H9 (cell line): Measurements from ENCODE around the gene TXNL4A. TPM values are rescaled to one million over a fixed set of nuclear protein-coding genes. Genes with fewer than 3 reads are reported as not detected.
A peak's percentile ranks its signal among the peaks of the same experiment; 100 is the strongest.

Experiments used
- DNase-seq: peaks from one replicate; pipeline ENCODE4 v3.0.0-alpha.2; 2017
- H2AFZ ChIP-seq: one replicate; pipeline ENCODE4 v1.6.1; 2013; ENCODE audit warnings: mild to moderate bottlenecking, low read length, control low read depth, moderate library complexity
- H2AK5ac ChIP-seq: 2 replicates; pipeline ENCODE4 v1.6.1; 2013; ENCODE audit warnings: low read length, control low read depth, mixed read lengths; ENCODE audit not compliant: insufficient read length
- H2BK120ac ChIP-seq: one replicate; pipeline ENCODE4 v1.6.1; 2013; ENCODE audit warnings: low read depth, mild to moderate bottlenecking, low read length, control low read depth, inconsistent platforms; ENCODE audit not compliant: poor library complexity, severe bottlenecking
- H2BK12ac ChIP-seq: 2 replicates; pipeline ENCODE4 v1.6.1; 2013; ENCODE audit warnings: low read length, control low read depth, mixed read lengths, low read depth; ENCODE audit not compliant: insufficient read length
- H2BK15ac ChIP-seq: 2 replicates; pipeline ENCODE4 v1.6.1; 2013; ENCODE audit warnings: low read depth, low read length, control low read depth
- H2BK20ac ChIP-seq: one replicate; pipeline ENCODE4 v1.6.1; 2013; ENCODE audit warnings: low read depth, mild to moderate bottlenecking, low read length, control low read depth, inconsistent platforms; ENCODE audit not compliant: poor library complexity, severe bottlenecking
- H2BK5ac ChIP-seq: 2 replicates; pipeline ENCODE4 v1.6.1; 2013; ENCODE audit warnings: low read length, control low read depth, mixed read lengths; ENCODE audit not compliant: insufficient read length
- H3K14ac ChIP-seq: 2 replicates; pipeline ENCODE4 v1.6.1; 2013; ENCODE audit warnings: low read length, control low read depth; ENCODE audit not compliant: insufficient read depth
- H3K18ac ChIP-seq: 2 replicates; pipeline ENCODE4 v1.6.1; 2013; ENCODE audit warnings: low read depth, mild to moderate bottlenecking, mixed read lengths, low read length, control low read depth; ENCODE audit not compliant: insufficient read length
- H3K23ac ChIP-seq: 2 replicates; pipeline ENCODE4 v1.6.1; 2013; ENCODE audit warnings: low read length, control low read depth, mixed read lengths, low read depth; ENCODE audit not compliant: insufficient read length
- H3K23me2 ChIP-seq: 2 replicates; pipeline ENCODE4 v1.6.1; 2013; ENCODE audit warnings: low read depth, mild to moderate bottlenecking, mixed read lengths, low read length, control low read depth; ENCODE audit not compliant: insufficient read length, poor library complexity, severe bottlenecking
- H3K27ac ChIP-seq: 2 replicates; pipeline ENCODE4 v1.5.1; 2013; ENCODE audit warnings: low read length, control low read depth, mixed read lengths, low read depth; ENCODE audit not compliant: insufficient read length
- H3K27me3 ChIP-seq: 2 replicates; pipeline ENCODE4 v1.6.1; 2013; ENCODE audit warnings: low read length, control low read depth, inconsistent platforms; ENCODE audit not compliant: insufficient read depth
- H3K4ac ChIP-seq: 2 replicates; pipeline ENCODE4 v1.6.1; 2013; ENCODE audit warnings: low read depth, mild to moderate bottlenecking, control low read depth, inconsistent platforms, low read length, moderate library complexity
- H3K4me1 ChIP-seq: 2 replicates; pipeline ENCODE4 v1.6.1; 2013; ENCODE audit warnings: low read length, control low read depth, inconsistent platforms; ENCODE audit not compliant: insufficient read depth
- H3K4me2 ChIP-seq: 2 replicates; pipeline ENCODE4 v1.6.1; 2013; ENCODE audit warnings: low read length, control low read depth, mixed read lengths; ENCODE audit not compliant: insufficient read length, insufficient read depth
- H3K56ac ChIP-seq: 2 replicates; pipeline ENCODE4 v1.6.1; 2013; ENCODE audit warnings: low read depth, mild to moderate bottlenecking, mixed read lengths, low read length, control low read depth; ENCODE audit not compliant: insufficient read length
- H3K79me1 ChIP-seq: 2 replicates; pipeline ENCODE4 v1.6.1; 2013; ENCODE audit warnings: low read depth, mild to moderate bottlenecking, moderate library complexity, low read length, control low read depth, inconsistent platforms; ENCODE audit not compliant: insufficient read depth, poor library complexity, severe bottlenecking
- H3K79me2 ChIP-seq: 2 replicates; pipeline ENCODE4 v1.6.1; 2013; ENCODE audit warnings: low read length, control low read depth, inconsistent platforms; ENCODE audit not compliant: insufficient read depth
- H3K9ac ChIP-seq: 2 replicates; pipeline ENCODE4 v1.6.1; 2013; ENCODE audit warnings: low read length, control low read depth, mixed read lengths; ENCODE audit not compliant: insufficient read length; ENCODE audit errors: extremely low read depth
- H3K9me3 ChIP-seq: one replicate; pipeline ENCODE4 v1.6.1; 2013; ENCODE audit warnings: low read depth, low read length, inconsistent platforms; ENCODE audit not compliant: control insufficient read depth
- H3T11ph ChIP-seq: one replicate; pipeline ENCODE4 v1.6.1; 2013; ENCODE audit warnings: mild to moderate bottlenecking, low read length, control low read depth, inconsistent platforms
- H4K20me1 ChIP-seq: one replicate; pipeline ENCODE4 v1.6.1; 2013; ENCODE audit not compliant: control insufficient read depth, insufficient read length, insufficient read depth
- H4K5ac ChIP-seq: 2 replicates; pipeline ENCODE4 v1.6.1; 2013; ENCODE audit warnings: low read depth, mild to moderate bottlenecking, mixed read lengths, low read length, control low read depth; ENCODE audit not compliant: insufficient read length
- H4K8ac ChIP-seq: replicated peaks from 2 replicates; pipeline ENCODE4 v1.6.1; 2013; ENCODE audit warnings: low read length, control low read depth, mixed read lengths, low read depth; ENCODE audit not compliant: insufficient read length
- H4K91ac ChIP-seq: 2 replicates; pipeline ENCODE4 v1.6.1; 2013; ENCODE audit warnings: low read depth, mild to moderate bottlenecking, moderate library complexity, mixed read lengths, low read length, control low read depth; ENCODE audit not compliant: insufficient read length
- H3K27ac Mint-ChIP-seq, 3 experiments: 2 replicates in 2 of 3; 3 replicates in 1 of 3; pipeline ENCODE4 v1.8.0; 2020 to 2021; ENCODE audit warnings: mixed read lengths in 3 of 3, mild to moderate bottlenecking in 1 of 3, moderate library complexity in 1 of 3
- H3K27me3 Mint-ChIP-seq: 2 replicates; pipeline ENCODE4 v1.8.0; 2021; ENCODE audit warnings: low read depth, mild to moderate bottlenecking, moderate library complexity, mixed read lengths
- H3K36me3 Mint-ChIP-seq, 3 experiments: 2 replicates in 2 of 3; 3 replicates in 1 of 3; pipeline ENCODE4 v1.8.0; 2020 to 2021; ENCODE audit warnings: low read depth in 3 of 3, mixed read lengths in 3 of 3; ENCODE audit not compliant: insufficient read depth in 1 of 3
- H3K4me1 Mint-ChIP-seq, 2 experiments: 2 replicates each; pipeline ENCODE4 v1.8.0; 2020; ENCODE audit warnings: mixed read lengths in 2 of 2
- H3K4me3 Mint-ChIP-seq, 2 experiments: 2 replicates in 1 of 2; 3 replicates in 1 of 2; pipeline ENCODE4 v1.8.0; 2020 to 2021; ENCODE audit warnings: mild to moderate bottlenecking in 2 of 2, mixed read lengths in 2 of 2, moderate library complexity in 1 of 2
- H3K9me3 Mint-ChIP-seq, 2 experiments: 2 replicates in 1 of 2; 3 replicates in 1 of 2; pipeline ENCODE4 v1.8.0; 2020; ENCODE audit warnings: mild to moderate bottlenecking in 2 of 2, mixed read lengths in 2 of 2, moderate library complexity in 1 of 2
- CTCF ChIP-seq: fragments of 200-600 bp; sonication (generic); conservative IDR thresholded peaks from 3 replicates; pipeline ENCODE4 v1.8.0; 2021; ENCODE audit warnings: antibody characterized with exemption, mild to moderate bottlenecking
- WGBS: extraction: QIAGEN DNeasy Blood & Tissue Kit; methylation state at CpG from one replicate; pipeline ENCODE4 v1.1.7; 2013; ENCODE audit warnings: missing lambda C conversion rate, low lambda C conversion rate, mixed read lengths; ENCODE audit not compliant: insufficient read length; ENCODE audit errors: extremely low coverage; 5-methylcytosine and 5-hydroxymethylcytosine counted together
- total RNA-seq: library from RNA; stranded (reverse); gene quantifications from 2 replicates; pipeline ENCODE4 v1.2.1, GENCODE V29; 2021

Gene TXNL4A
- total RNA-seq, 1 experiment from 2014 or later: 163 TPM

- Histone ChIP-seq H3K4me1 (no peaks in the 10 kb centered on the region), H2AK5ac (no peak overlapping the region), H4K20me1 (peaks cover 2% of the 10 kb centered on the region), H3K14ac (no peak overlapping the region), H3K9me3 (no peaks in the 10 kb centered on the region), H3K27me3 (no peaks in the 10 kb centered on the region), H3K79me2 (no peaks in the 10 kb centered on the region), H2BK20ac (no peak overlapping the region), H2BK5ac (no peak overlapping the region), H3K79me1 (no peaks in the 10 kb centered on the region), H4K8ac (no peak overlapping the region), H3K9ac (no peak overlapping the region), H3K23ac (no peak overlapping the region), H3K27ac (no peak overlapping the region), H3K56ac (no peak overlapping the region), H2BK15ac (no peak overlapping the region), H2BK120ac (no peak overlapping the region), H3K23me2 (no peaks in the 10 kb centered on the region), H4K91ac (no peak overlapping the region), H3K4ac (no peak overlapping the region), H2AFZ (no peak overlapping the region), H3T11ph (no peak overlapping the region), H2BK12ac (no peak overlapping the region), H4K5ac (no peak overlapping the region), H3K18ac (no peak overlapping the region), H3K4me2 (no peak overlapping the region)
- no CpG with 5 or more reads among the region's 17 CpGs for WGBS
- no peak overlapping the region for H3K4me3 Mint-ChIP-seq
- DNase-seq: peak; percentile 14
- H3K36me3 Mint-ChIP-seq: peaks cover 0 to 21% (median 11%) of the 10 kb centered on the region in 3 experiments; a peak in 5 of 7 replicates
- peak overlapping the region in 1 of 3 experiments; percentile 22; a peak in 1 of 7 replicates for H3K27ac Mint-ChIP-seq
- H3K9me3 Mint-ChIP-seq: no peaks in the 10 kb centered on the region; a peak in 1 of 5 replicates
- TF ChIP-seq CTCF: no peak
- peaks cover 7 to 16% of the 10 kb centered on the region in 2 experiments for H3K4me1 Mint-ChIP-seq
- peaks cover 3% of the 10 kb centered on the region; the same call in 1 of the 2 replicates for H3K27me3 Mint-ChIP-seq
Observed at GRCh38 chr18:79940814-79941472, 47.4 kb downstream of the TXNL4A start.
